ENCODE measurements around the gene RO60.

DNA sequence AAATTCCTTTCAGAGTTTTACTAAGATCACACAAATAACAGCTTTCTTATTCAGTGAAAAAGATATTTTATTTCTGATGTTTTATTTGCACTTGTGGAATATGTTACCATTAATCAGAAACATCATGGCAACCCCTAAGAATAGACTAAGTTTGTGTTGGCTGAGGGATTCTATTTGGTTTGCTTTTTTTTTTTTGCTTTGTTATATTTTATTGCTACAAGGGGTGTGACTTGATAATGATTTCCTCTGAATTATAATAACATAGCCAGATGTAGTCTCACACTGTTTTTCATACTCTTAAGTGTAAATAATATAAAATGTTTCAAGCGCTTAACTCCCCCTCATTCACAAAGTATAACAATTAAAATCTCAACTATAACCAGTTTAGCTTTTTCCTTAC lies 25.9 kb downstream of the RO60 start:
- TF ChIP-seq CTCF (IDR thresholded peaks at IDR 0.05; ENCODE audit: insufficient read depth, low read length) = no peak
- TF ChIP-seq, protein P1, sequence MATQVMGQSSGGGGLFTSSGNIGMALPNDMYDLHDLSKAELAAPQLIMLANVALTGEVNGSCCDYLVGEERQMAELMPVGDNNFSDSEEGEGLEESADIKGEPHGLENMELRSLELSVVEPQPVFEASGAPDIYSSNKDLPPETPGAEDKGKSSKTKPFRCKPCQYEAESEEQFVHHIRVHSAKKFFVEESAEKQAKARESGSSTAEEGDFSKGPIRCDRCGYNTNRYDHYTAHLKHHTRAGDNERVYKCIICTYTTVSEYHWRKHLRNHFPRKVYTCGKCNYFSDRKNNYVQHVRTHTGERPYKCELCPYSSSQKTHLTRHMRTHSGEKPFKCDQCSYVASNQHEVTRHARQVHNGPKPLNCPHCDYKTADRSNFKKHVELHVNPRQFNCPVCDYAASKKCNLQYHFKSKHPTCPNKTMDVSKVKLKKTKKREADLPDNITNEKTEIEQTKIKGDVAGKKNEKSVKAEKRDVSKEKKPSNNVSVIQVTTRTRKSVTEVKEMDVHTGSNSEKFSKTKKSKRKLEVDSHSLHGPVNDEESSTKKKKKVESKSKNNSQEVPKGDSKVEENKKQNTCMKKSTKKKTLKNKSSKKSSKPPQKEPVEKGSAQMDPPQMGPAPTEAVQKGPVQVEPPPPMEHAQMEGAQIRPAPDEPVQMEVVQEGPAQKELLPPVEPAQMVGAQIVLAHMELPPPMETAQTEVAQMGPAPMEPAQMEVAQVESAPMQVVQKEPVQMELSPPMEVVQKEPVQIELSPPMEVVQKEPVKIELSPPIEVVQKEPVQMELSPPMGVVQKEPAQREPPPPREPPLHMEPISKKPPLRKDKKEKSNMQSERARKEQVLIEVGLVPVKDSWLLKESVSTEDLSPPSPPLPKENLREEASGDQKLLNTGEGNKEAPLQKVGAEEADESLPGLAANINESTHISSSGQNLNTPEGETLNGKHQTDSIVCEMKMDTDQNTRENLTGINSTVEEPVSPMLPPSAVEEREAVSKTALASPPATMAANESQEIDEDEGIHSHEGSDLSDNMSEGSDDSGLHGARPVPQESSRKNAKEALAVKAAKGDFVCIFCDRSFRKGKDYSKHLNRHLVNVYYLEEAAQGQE (IDR thresholded peaks at IDR 0.05; ENCODE audit: insufficient replicate concordance, low read depth) = no peak
